ENCODE results near the gene PLEK.

The PLEK gene

GRCh38 chr2:68362749-68363148, 2.3 kb upstream of the PLEK start:
- H3K4me3 ChIP-seq (ENCODE audit: low read depth, low read length): no peak overlapping the region
- no peak for DNase-seq (ENCODE audit: low read depth)
- TF ChIP-seq, protein P1, sequence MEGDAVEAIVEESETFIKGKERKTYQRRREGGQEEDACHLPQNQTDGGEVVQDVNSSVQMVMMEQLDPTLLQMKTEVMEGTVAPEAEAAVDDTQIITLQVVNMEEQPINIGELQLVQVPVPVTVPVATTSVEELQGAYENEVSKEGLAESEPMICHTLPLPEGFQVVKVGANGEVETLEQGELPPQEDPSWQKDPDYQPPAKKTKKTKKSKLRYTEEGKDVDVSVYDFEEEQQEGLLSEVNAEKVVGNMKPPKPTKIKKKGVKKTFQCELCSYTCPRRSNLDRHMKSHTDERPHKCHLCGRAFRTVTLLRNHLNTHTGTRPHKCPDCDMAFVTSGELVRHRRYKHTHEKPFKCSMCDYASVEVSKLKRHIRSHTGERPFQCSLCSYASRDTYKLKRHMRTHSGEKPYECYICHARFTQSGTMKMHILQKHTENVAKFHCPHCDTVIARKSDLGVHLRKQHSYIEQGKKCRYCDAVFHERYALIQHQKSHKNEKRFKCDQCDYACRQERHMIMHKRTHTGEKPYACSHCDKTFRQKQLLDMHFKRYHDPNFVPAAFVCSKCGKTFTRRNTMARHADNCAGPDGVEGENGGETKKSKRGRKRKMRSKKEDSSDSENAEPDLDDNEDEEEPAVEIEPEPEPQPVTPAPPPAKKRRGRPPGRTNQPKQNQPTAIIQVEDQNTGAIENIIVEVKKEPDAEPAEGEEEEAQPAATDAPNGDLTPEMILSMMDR (IDR thresholded peaks at IDR 0.05; ENCODE audit: low read depth, low read length, missing control alignments): no peak
- in situ Hi-C loops (cut with HindIII; ENCODE audit: low sequenced_read_pairs): no loop called here

DNA sequence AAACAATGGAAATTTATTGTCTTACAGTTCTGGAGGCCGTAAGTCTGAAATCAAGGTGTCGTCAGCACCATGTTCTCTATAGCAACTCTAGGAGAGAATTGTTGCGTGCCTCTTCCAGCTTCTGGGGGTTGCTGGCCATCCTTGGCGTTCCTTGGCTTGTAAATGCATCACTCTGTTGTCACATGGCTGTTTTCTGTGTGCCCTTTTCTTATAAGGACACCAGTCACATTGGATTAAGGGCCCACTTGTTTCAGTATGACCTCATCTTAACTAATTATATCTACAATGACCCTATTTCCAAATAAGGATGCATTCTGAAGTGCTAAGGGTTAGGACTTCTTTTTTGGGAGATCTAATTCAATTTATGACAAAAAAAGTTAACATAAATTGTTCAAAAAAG, 1.4 kb upstream of the PLEK start:
- in situ Hi-C loops (cut with HindIII; ENCODE audit: low sequenced_read_pairs): no loop called here
- TF ChIP-seq, protein P1 (IDR thresholded peaks at IDR 0.05; ENCODE audit: low read depth, low read length, missing control alignments): no peak
- DNase-seq (ENCODE audit: low read depth): no peak
- no peak overlapping the region for H3K4me3 ChIP-seq (ENCODE audit: low read depth, low read length)

DNA sequence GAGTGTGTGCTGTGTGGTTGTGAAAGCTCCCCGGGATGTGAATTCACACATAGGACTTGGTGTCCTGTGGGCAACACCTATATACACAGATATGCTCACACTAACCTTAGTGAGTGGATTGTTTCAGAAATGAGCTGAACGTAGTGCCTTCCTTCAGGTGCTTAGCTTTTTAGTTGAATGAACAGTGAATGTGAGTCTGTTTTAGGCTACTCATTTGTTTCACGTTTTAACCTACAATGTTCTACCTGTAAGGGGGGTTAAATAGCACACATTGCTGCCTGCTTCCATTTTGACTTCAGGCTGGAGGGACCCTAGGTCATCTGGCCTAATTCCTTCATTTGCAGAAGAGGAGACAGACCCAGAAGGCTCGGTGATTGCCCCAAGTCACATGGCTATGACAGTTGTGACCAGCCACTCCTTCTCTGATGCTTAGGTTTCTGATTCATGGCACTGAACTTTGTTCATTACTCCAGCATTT, 1.0 kb downstream of the PLEK start:
- in situ Hi-C loops (cut with HindIII; ENCODE audit: low sequenced_read_pairs): no loop called here
- DNase-seq (ENCODE audit: low read depth): no peak
- TF ChIP-seq, protein P1 (IDR thresholded peaks at IDR 0.05; ENCODE audit: low read depth, low read length, missing control alignments): no peak
- no peak overlapping the region for H3K4me3 ChIP-seq (ENCODE audit: low read depth, low read length)

GRCh38 chr2:68367953-68368653, 3.0 kb downstream of the PLEK start:
- no peak overlapping the region for H3K4me3 ChIP-seq (ENCODE audit: low read depth, low read length)
- in situ Hi-C loops (cut with HindIII; ENCODE audit: low sequenced_read_pairs): no loop called here
- no peak for DNase-seq (ENCODE audit: low read depth)
- TF ChIP-seq, protein P1 (IDR thresholded peaks at IDR 0.05; ENCODE audit: low read depth, low read length, missing control alignments): no peak

- H3K4me3 ChIP-seq (ENCODE audit: low read depth, low read length): no peak overlapping the region
- in situ Hi-C loops (cut with HindIII; ENCODE audit: low sequenced_read_pairs): no loop called here
- peak; percentile 72 for DNase-seq (ENCODE audit: low read depth)
- TF ChIP-seq, protein P1 (IDR thresholded peaks at IDR 0.05; ENCODE audit: low read depth, low read length, missing control alignments): no peak
Measured at GRCh38 chr2:68368654-68369336, 3.7 kb downstream of the PLEK start.

DNA sequence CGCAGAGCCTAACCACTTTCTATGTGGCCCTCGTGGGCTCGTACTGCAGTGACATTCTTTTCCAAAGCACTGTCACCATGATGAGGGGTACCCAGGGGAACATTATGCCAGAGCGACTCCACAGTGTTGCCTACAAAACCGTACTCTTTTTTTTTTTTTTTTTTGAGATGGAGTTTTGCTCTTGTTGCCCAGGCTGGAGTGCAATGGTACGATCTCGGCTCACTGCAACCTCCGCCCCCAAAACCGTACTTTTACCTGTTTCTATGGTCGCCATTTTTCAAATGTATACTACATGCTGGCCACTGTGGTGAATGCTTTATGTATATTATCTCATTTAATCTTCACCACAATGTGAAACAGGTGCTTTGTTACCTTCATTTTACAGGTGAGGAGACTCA, 4.3 kb downstream of the PLEK start:
- no peak for DNase-seq (ENCODE audit: low read depth)
- TF ChIP-seq, protein P1 (IDR thresholded peaks at IDR 0.05; ENCODE audit: low read depth, low read length, missing control alignments): no peak
- H3K4me3 ChIP-seq (ENCODE audit: low read depth, low read length): no peak overlapping the region
- in situ Hi-C loops (cut with HindIII; ENCODE audit: low sequenced_read_pairs): no loop called here
